Sigmoid colon (tissue), 4 donors: ENCODE results near the gene SAYSD1.

Source experiments
- EP300 ChIP-seq, 4 donors: sonication (generic); formaldehyde crosslinking; IDR thresholded peaks; one replicate each; pipeline ENCODE4 v1.6.1; 2017; ENCODE audit warnings: antibody characterized with exemption in 4 of 4
- POLR2A ChIP-seq, 2 donors: fragments of 450-650 bp; IDR thresholded peaks; one replicate each; pipeline ENCODE4 v1.6.1; 2016; ENCODE audit warnings: antibody characterized with exemption in 2 of 2, mild to moderate bottlenecking in 2 of 2, moderate library complexity in 2 of 2
- POLR2AphosphoS5 ChIP-seq, 4 donors: sonication (generic); formaldehyde crosslinking; IDR thresholded peaks; one replicate each; pipeline ENCODE4 v1.6.1; 2017; ENCODE audit warnings: antibody characterized with exemption in 4 of 4
- TF ChIP-seq, protein P1 (sequence below), 4 experiments: fragments of 450-650 bp in 3 of 4; fragments of 200-600 bp in 1 of 4; IDR thresholded peaks; one replicate each; pipeline ENCODE4 v1.5.1; 2016 to 2019; ENCODE audit warnings: antibody characterized with exemption in 4 of 4, mild to moderate bottlenecking in 3 of 4, moderate library complexity in 2 of 4

DNA sequence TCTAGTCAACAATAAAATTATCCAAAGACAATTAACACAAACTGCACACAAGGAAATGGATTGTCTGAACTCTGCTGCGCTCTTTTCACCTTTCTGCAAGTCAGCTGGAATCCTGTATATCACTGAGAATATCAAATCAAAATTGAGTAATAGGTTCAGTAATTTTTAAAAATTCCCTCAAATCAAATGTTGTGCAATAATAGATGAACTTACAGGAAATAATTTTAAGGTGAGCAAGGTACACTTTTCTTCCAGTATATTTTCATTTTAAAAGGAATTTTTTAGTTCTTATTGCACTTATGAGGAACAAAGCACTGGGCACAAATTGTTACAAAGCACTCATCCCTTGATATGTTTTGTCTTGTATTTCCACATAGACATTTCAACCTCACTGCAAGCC is 1.2 kb downstream of the SAYSD1 start:
- TF ChIP-seq, protein P1, sequence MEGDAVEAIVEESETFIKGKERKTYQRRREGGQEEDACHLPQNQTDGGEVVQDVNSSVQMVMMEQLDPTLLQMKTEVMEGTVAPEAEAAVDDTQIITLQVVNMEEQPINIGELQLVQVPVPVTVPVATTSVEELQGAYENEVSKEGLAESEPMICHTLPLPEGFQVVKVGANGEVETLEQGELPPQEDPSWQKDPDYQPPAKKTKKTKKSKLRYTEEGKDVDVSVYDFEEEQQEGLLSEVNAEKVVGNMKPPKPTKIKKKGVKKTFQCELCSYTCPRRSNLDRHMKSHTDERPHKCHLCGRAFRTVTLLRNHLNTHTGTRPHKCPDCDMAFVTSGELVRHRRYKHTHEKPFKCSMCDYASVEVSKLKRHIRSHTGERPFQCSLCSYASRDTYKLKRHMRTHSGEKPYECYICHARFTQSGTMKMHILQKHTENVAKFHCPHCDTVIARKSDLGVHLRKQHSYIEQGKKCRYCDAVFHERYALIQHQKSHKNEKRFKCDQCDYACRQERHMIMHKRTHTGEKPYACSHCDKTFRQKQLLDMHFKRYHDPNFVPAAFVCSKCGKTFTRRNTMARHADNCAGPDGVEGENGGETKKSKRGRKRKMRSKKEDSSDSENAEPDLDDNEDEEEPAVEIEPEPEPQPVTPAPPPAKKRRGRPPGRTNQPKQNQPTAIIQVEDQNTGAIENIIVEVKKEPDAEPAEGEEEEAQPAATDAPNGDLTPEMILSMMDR (IDR thresholded peaks at IDR 0.05) = no peak
- TF ChIP-seq POLR2A (IDR thresholded peaks at IDR 0.05) = no peak
- TF ChIP-seq POLR2AphosphoS5 (IDR thresholded peaks at IDR 0.05) = no peak
- no peak for TF ChIP-seq EP300 (IDR thresholded peaks at IDR 0.05)
